Activated CD4-positive, CD25-positive, alpha-beta regulatory T cell treated with anti-CD3 and anti-CD28 coated beads, Interleukin-2, amount 50 U/mL, for 16 hours (primary cell): Measurements from ENCODE around the gene RAPGEFL1.
"Not testable (repeated sequence)": the region's sequence is repeated elsewhere in the genome, so short reads cannot be mapped to it uniquely, and the experiment has no call there.

Source experiments
- DNase-seq: peaks from one replicate; pipeline ENCODE4 v3.0.0-alpha.2; 2020; ENCODE audit warnings: low read depth, low spot score

Gene RAPGEFL1

DNA sequence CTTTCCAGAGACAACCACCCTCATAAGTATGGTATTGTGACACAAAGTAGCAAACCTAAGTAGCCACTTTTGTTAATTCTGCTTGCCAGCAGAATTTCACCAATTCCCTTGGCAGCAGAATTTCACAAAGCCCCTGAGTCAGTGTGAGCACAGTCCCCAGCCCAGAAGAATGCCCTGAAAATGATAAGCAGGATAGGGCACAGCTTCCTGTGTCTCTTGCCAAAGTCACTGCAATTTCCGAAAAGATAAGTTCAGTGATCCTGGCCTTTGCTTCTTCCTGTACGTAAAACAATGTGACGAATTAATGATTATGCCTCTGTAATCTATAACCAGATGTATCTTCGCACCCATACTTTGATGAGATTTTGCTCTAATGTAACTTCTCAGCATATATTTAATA is 25.9 kb downstream of the RAPGEFL1 start:
- DNase-seq = no peak

DNA sequence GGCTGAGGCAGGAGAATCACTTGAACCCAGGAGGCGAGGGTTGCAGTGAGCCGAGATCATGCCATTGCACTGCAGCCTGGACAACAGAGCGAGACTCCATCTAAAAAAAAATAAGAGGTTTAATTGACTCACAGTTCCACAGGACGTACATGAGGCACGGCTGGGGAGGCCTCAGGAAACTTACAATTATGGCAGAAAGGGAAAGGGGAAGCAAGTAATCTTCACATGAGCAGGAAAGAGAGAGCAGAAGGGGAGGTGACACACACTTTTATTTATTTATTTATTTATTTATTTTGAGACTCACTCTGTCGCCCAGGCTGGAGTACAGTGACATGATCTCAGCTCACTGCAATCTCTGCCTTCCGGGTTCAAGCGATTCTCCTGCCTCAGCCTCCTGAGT is 28.9 kb downstream of the RAPGEFL1 start:
- DNase-seq = not testable (repeated sequence)

DNA sequence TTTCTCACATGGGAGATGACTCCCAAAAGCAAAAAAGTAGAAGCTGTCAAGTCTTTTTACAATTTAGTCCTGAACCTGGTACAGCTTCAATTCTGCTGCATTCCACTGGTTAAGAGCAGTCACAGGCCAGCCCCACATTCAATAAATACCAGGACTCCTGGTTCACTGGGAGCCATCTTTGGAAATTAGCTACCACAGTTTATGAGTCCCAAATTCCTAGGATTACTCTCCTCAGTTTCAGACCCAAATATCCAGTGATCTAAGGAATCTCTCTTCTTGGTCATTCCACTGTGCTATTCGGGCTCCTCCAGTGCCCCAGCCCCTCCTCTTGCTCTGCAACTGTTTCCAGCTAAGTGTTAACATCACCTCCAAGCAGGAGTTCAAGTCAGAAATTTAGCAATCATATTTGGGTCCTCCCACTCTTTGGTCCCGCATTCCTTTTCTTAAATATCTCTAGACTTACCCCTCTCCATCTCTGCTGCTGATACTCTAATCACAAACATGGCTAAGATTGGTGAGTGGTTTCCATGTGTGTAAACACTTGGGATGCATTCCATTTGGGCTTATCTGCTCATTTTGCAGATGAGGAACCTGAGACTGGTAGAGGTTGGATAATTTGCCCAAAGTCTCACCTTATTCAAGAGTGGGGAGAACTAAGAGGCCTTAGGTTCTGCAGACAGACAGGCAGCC is 32.3 kb downstream of the RAPGEFL1 start:
- no peak for DNase-seq

GRCh38 chr17:40213914-40214313 is 36.6 kb downstream of the RAPGEFL1 start:
- not testable (repeated sequence) for DNase-seq

- DNase-seq = no peak
These were observed 40.9 kb downstream of the RAPGEFL1 start for GRCh38 chr17:40218006-40218739.

GRCh38 chr17:40218740-40219593 is 41.7 kb downstream of the RAPGEFL1 start, which contains the start of gene WIPF2:
TSS of gene WIPF2 (plus strand) at chr17:40219304. CDS start at chr17:40256460, 37,156 bp downstream.
- DNase-seq = peak; percentile 93

DNA sequence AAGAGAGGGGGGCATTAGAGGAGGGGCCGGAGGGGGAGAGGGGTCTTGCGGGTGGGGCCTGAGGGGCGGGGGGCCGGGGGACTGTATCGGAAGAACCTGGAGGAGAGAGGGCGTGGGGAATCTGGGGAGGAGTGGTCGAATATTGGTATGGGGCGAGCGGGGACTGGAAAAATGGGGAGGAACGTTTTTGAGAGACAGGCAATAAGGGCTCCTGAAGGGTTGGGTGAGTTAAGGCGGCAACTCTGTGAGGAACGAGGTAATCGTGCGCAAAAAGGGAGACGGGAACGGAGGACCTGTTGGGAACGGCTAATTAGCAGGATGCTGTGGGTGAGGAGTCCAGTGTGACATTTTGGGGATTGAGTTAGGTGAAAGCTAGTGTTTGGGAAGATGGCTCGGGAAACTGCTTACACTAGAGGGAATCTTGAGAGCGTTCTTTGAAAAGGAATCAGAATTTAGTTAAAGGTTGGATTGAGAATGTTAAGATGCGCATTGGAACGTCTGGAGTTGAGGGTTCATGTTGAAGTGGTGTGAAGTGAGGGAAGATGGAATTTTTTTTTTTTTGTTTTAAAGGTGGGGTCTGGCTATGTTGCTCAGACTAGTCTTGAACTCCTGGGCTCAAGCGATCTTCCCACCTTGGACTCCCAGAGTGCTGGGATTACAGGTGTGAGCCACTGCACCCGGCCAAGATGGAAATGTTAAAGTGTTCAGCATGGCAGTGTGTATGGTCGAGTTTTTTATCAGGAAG is 42.5 kb downstream of the RAPGEFL1 start:
- DNase-seq = peak; percentile 6

DNA sequence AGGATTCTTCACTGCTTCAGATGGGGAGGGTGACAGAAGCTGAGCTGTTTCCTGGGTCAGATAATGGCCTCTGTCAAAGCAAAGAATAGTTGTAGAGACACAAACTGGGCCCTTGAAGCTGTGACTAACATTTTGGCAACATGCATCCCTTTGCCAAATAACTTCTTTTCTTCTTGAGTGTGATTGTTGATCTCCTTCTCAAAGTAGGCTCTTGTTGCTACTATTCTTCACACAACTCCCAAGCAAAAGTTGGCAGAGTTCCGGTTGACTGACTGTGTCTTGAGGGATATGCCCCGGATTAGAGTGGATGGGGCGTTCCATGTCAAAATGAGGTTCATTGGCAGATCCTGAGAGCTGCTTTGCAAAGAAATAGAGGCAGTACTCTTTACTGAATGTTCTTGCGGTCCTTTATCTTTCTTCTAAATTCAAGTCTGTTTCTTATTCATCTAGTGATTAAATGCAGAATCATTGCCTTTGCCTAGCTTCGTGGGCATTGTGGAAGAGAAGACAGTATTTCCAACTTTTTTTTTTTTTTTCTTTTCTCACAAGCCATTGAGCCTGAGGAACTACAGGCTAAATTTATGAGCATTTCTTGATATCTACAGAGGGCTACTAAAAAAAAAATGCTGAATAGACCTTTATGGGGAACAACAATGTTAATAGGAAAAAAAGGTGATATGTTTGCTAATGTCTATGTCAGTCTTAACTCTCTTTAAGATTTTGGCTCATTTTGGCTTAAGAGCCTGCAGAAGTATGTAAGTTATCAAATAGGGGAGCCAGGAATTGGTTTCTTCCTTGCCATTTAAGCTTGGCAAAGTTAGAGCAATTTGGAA is 47.7 kb downstream of the RAPGEFL1 start:
- no peak for DNase-seq

GRCh38 chr17:40229146-40229545 is 51.9 kb downstream of the RAPGEFL1 start:
- DNase-seq = not testable (repeated sequence)

GRCh38 chr17:40230670-40231069 is 53.4 kb downstream of the RAPGEFL1 start:
- DNase-seq = no peak

DNA sequence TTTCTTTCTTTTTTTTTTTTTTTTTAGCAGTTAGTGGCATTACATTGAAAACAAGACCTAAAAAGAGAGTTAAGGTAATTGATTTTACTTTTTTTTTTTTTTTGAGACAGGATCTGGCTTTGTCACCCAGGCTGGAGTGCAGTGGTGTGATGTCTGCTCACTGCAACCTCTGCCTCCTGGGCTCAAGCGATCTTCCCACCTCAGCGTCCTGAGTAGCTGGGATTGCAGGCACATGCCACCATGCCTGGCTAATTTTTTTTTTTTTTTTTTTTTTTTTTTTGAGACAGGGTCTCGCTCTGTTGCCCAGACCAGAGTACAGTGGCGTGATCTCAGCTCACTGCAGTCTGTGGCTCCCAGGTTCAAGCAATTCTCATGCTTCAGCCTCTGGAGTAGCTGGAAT is 54.7 kb downstream of the RAPGEFL1 start:
- DNase-seq = not testable (repeated sequence)

- no peak for DNase-seq
These were observed 64.1 kb downstream of the RAPGEFL1 start for GRCh38 chr17:40241252-40241834.

- DNase-seq = no peak
These were observed 65.5 kb downstream of the RAPGEFL1 start for GRCh38 chr17:40242774-40243173.

DNA sequence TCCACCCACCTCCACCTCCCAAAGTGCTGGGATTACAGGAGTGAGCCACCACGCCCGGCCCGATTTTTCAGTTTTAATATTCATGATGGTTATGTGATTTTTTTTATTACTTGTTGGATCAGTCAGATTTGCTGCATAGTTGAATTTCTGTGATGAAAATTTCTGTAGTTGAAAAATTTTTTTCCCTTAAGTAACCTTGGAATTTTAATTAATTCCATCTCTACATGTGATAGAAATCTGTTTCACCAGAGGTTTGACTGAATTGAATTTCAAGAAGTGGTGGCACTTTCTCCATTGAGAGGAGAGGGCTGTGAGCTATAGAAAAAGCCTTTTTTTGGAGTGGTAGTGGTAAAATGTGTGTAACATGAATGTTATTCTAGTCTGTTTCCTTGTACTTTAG is 66.5 kb downstream of the RAPGEFL1 start:
- DNase-seq = no peak

GRCh38 chr17:40244255-40244654 is 67.0 kb downstream of the RAPGEFL1 start:
- no peak for DNase-seq
